Esophagus squamous epithelium (tissue), 5 donors: ENCODE results near the gene NME9. TPM values are rescaled to one million over a fixed set of nuclear protein-coding genes. Genes with fewer than 3 reads are reported as not detected.
A peak's percentile ranks its signal among the peaks of the same experiment; 100 is the strongest.

Experiments
- DNase-seq: peaks from one replicate; lab custom pipeline; 2025; lab: John Stamatoyannopoulos, UW
- H3K27ac ChIP-seq, 4 donors: fragments of 200-600 bp; sonication (generic); one replicate each; pipeline ENCODE4 v1.5.1; 2016 to 2019; ENCODE audit warnings: mild to moderate bottlenecking in 1 of 4
- H3K27me3 ChIP-seq, 4 donors: fragments of 200-600 bp; sonication (generic); 1 replicate in 3 of 4; 2 replicates in 1 of 4; pipeline versions ENCODE4 v1.5.1 to v1.6.0; 2017 to 2021; ENCODE audit warnings: antibody characterized with exemption in 1 of 4
- H3K36me3 ChIP-seq, 3 donors: fragments of 200-600 bp; sonication (generic); one replicate each; pipeline ENCODE4 v1.5.1; 2016 to 2019
- H3K4me1 ChIP-seq, 3 donors: fragments of 200-600 bp; sonication (generic); one replicate each; pipeline ENCODE4 v1.5.1; 2017 to 2019
- H3K4me3 ChIP-seq, 4 donors: fragments of 200-600 bp; sonication (generic); 1 replicate in 3 of 4; 2 replicates in 1 of 4; pipeline ENCODE4 v1.5.1; 2016 to 2019; ENCODE audit warnings: mild to moderate bottlenecking in 2 of 4, moderate library complexity in 1 of 4
- H3K9me3 ChIP-seq, 3 donors: fragments of 200-600 bp; sonication (generic); one replicate each; pipeline ENCODE4 v1.5.1; 2016 to 2019
- CTCF ChIP-seq, 6 experiments: fragments of 450-650 bp in 4 of 6; fragments of 200-600 bp in 2 of 6; sonication (generic) in 2 of 6; IDR thresholded peaks; one replicate each; pipeline ENCODE4 v1.5.1; 2016 to 2019; ENCODE audit warnings: antibody characterized with exemption in 6 of 6, mild to moderate bottlenecking in 4 of 6, moderate library complexity in 4 of 6
- POLR2A ChIP-seq, 4 donors: fragments of 450-650 bp; IDR thresholded peaks; one replicate each; pipeline ENCODE4 v1.6.1; 2017; ENCODE audit warnings: antibody characterized with exemption in 4 of 4, mild to moderate bottlenecking in 4 of 4, moderate library complexity in 3 of 4
- WGBS, 2 donors: methylation state at CpG; one replicate each; pipeline ENCODE4 v1.1.5; 2018; 5-methylcytosine and 5-hydroxymethylcytosine counted together
- intact Hi-C: fragments of 100-400 bp; cut with DNase I; formaldehyde crosslinking; loops from one replicate; pipeline ENCODE4 v1.15.0; 2022
- total RNA-seq, 4 donors: library from RNA; depleted of rRNA; stranded (reverse); fragments of >200 nt; gene quantifications; one replicate each; pipeline ENCODE4 v1.1.0, GENCODE V29; 2016
- donor health status: DM: yes; HTN: yes; CAD: no.

The NME9 gene
- total RNA-seq, 4 donors from 2014 or later: 1.3 TPM; not detected in 3

GRCh38 chr3:138332472-138333073 is 2.9 kb upstream of the NME9 start:
- TF ChIP-seq CTCF (IDR thresholded peaks at IDR 0.05) (peak; percentile 40 to 64 (median 49)), POLR2A (IDR thresholded peaks at IDR 0.05) (no peak)
- H3K4me1 ChIP-seq: peaks cover 10 to 26% (median 13%) of the 10 kb centered on the region in 3 donors
- H3K4me3 ChIP-seq: no peak overlapping the region
- DNase-seq: no peak
- no peak overlapping the region for H3K27ac ChIP-seq
- no peaks in the 10 kb centered on the region for H3K27me3 ChIP-seq
- intact Hi-C loops: no loop called here
- no peaks in the 10 kb centered on the region for H3K36me3 ChIP-seq
- H3K9me3 ChIP-seq: no peaks in the 10 kb centered on the region
- WGBS, 2 donors: 26 to 30% methylated on average over 4 of the region's 4 CpGs

- peaks cover 10 to 33% (median 13%) of the 10 kb centered on the region in 3 donors for H3K4me1 ChIP-seq
- TF ChIP-seq CTCF (IDR thresholded peaks at IDR 0.05) (peak in 1 of 6 experiments; percentile 18), POLR2A (IDR thresholded peaks at IDR 0.05) (no peak)
- H3K36me3 ChIP-seq: no peaks in the 10 kb centered on the region
- no peaks in the 10 kb centered on the region for H3K27me3 ChIP-seq
- no peaks in the 10 kb centered on the region for H3K9me3 ChIP-seq
- no peak overlapping the region for H3K4me3 ChIP-seq
- DNase-seq: no peak
- 76 to 78% methylated on average over 5 to 6 of the region's 6 CpGs for WGBS, 2 donors
- intact Hi-C loops: no loop called here
- H3K27ac ChIP-seq: no peak overlapping the region
These were observed 1.7 kb upstream of the NME9 start for GRCh38 chr3:138331143-138331894.

- Histone ChIP-seq H3K9me3 (no peaks in the 10 kb centered on the region), H3K4me3 (peak overlapping the region in 3 of 4 donors; percentile 57 to 88 (median 61)), H3K36me3 (no peaks in the 10 kb centered on the region), H3K27ac (peak overlapping the region in 2 of 4 donors; percentile 57 to 59), H3K27me3 (no peaks in the 10 kb centered on the region), H3K4me1 (peaks cover 10 to 35% (median 13%) of the 10 kb centered on the region in 3 donors)
- WGBS, 2 donors: 19 to 38% methylated on average over 2 to 3 of the region's 7 CpGs
- no peak for DNase-seq
- intact Hi-C loops: no loop called here
- TF ChIP-seq POLR2A (IDR thresholded peaks at IDR 0.05) (no peak), CTCF (IDR thresholded peaks at IDR 0.05) (no peak)
These were observed 288 bp upstream of the NME9 start for GRCh38 chr3:138329984-138330293.

GRCh38 chr3:138328341-138328740 is 1.3 kb downstream of the NME9 start:
- Histone ChIP-seq H3K4me1 (peaks cover 10 to 35% (median 13%) of the 10 kb centered on the region in 3 donors), H3K27ac (no peak overlapping the region), H3K36me3 (no peaks in the 10 kb centered on the region), H3K9me3 (no peaks in the 10 kb centered on the region), H3K4me3 (no peak overlapping the region), H3K27me3 (no peaks in the 10 kb centered on the region)
- intact Hi-C loops: no loop called here
- WGBS, 2 donors: 42 to 47% methylated on average over 2 of the region's 2 CpGs
- TF ChIP-seq CTCF (IDR thresholded peaks at IDR 0.05) (no peak), POLR2A (IDR thresholded peaks at IDR 0.05) (no peak)
- no peak for DNase-seq

- 47 to 57% methylated on average over 4 of the region's 4 CpGs for WGBS, 2 donors
- no peak for TF ChIP-seq POLR2A (IDR thresholded peaks at IDR 0.05)
- TF ChIP-seq CTCF (IDR thresholded peaks at IDR 0.05): no peak
These were observed 1.8 kb downstream of the NME9 start for GRCh38 chr3:138327831-138328230.

More at GRCh38 chr3:138327831-138328230, 1.8 kb downstream of the NME9 start:
- Histone ChIP-seq H3K27me3 (peaks cover 0 to 2% (median 0%) of the 10 kb centered on the region in 4 donors), H3K27ac (no peak overlapping the region), H3K4me3 (no peak overlapping the region), H3K36me3 (no peaks in the 10 kb centered on the region), H3K9me3 (no peaks in the 10 kb centered on the region), H3K4me1 (peaks cover 10 to 35% (median 13%) of the 10 kb centered on the region in 3 donors)
- intact Hi-C loops: no loop called here
- no peak for DNase-seq
